ENCODE measurements around the gene DNAJC5. TPM values are rescaled to one million over a fixed set of nuclear protein-coding genes. Genes with fewer than 3 reads are reported as not detected.
A peak's percentile ranks its signal among the peaks of the same experiment; 100 is the strongest.

Gene DNAJC5
- total and polyA plus RNA-seq, 9 of the 15 experiments (the other 6 are each of a cell fraction or from before 2014, with no cell fraction given), result 0.95 to 42.8 (median 23.4) TPM

- TF ChIP-seq VEZF1 (CRISPR knock-in tag; IDR thresholded peaks at IDR 0.05), result 0 out of 2 replicates have a peak, but pooled peaks have one; percentile 28
- TF ChIP-seq ARID3B (CRISPR knock-in tag; IDR thresholded peaks at IDR 0.05; ENCODE audit: borderline replicate concordance), result no peak
- peak; percentile 28; the same call in 1 of the 2 replicates for TF ChIP-seq ZBTB7A (IDR thresholded peaks at IDR 0.05; ENCODE audit: borderline replicate concordance, control insufficient read depth, low read depth, low read length)
- TF ChIP-seq RFX7 (CRISPR knock-in tag; IDR thresholded peaks at IDR 0.05), result no peak
- TF ChIP-seq XRCC3 (IDR thresholded peaks at IDR 0.05), result no peak
These were observed 40.7 kb upstream of the DNAJC5 start (continued) for GRCh38 chr20:63854069-63854765.

GRCh38 chr20:63854766-63855362, 40.1 kb upstream of the DNAJC5 start:
- BruUV-seq (replicated peaks), result no TSS peak
- in situ Hi-C loops (cut with MboI), result no loop called here
- CTCF ChIA-PET (ENCODE audit: low intra/inter-chr PET ratio), result no interaction called here
- no peaks in the 10 kb centered on the region for H3K79me2 ChIP-seq (ENCODE audit: control insufficient read depth, insufficient read depth, low read length)
- no peak overlapping the region for H2AFZ ChIP-seq (ENCODE audit: low read depth, low read length)
- POLR2A ChIA-PET, result interaction anchor here (1.1 to 2.3 kb wide), 2 partner anchors 10 to 33 kb away, joined by 3 to 13 read pairs; partner anchors contain the start of gene TPD52L2
- H3K9me3 ChIP-seq (replicated peaks; ENCODE audit: control insufficient read depth, insufficient read depth, low read depth, low read length), result no peaks in the 10 kb centered on the region
- no peaks in the 10 kb centered on the region for H3K27me3 ChIP-seq (ENCODE audit: control insufficient read depth in 2 of 2, insufficient read depth in 2 of 2, low read length in 2 of 2)
- 45% methylated on average over 20 of the region's 26 CpGs for WGBS (ENCODE audit: insufficient coverage, low coverage, missing lambda C conversion rate)
- no peaks in the 10 kb centered on the region for H3K36me3 ChIP-seq (ENCODE audit: control insufficient read depth, insufficient read depth, low read length)
- H3K9me1 ChIP-seq (ENCODE audit: control insufficient read depth, insufficient read depth, low read length), result no peaks in the 10 kb centered on the region
- H3K4me2 ChIP-seq (ENCODE audit: insufficient read depth, low read length), result no peak overlapping the region
- peak overlapping the region in 1 of 2 experiments; percentile 83; a peak in 2 of 4 replicates for H3K9ac ChIP-seq (ENCODE audit: insufficient read depth in 1 of 2, low read depth in 2 of 2, low read length in 2 of 2)
- H3K4me3 ChIP-seq, result no peak overlapping the region
- peaks cover 20 to 60% of the 10 kb centered on the region in 2 experiments for H3K4me1 ChIP-seq (replicated peaks in 1 of 2; ENCODE audit: control insufficient read depth in 2 of 2, insufficient read depth in 2 of 2, low read length in 2 of 2)
- no peak for ATAC-seq
- intact Hi-C loops (cut with micrococcal nuclease), result no loop called here
- no peak for FAIRE-seq
- no peaks in the 10 kb centered on the region for H4K20me1 ChIP-seq (replicated peaks; ENCODE audit: control insufficient read depth, insufficient read depth, low read length)
- no peak for DNase-seq (ENCODE audit: extremely low read depth in 1 of 4, low spot score in 3 of 4)
- no peak overlapping the region for H3K27ac ChIP-seq (ENCODE audit: extremely low read depth, low read depth, low read length)
- TF ChIP-seq CEBPZ (IDR thresholded peaks at IDR 0.05; ENCODE audit: borderline replicate concordance, low read depth, low read length) (no peak), TFE3 (CRISPR knock-in tag; IDR thresholded peaks at IDR 0.05) (no peak), BRCA1 (IDR thresholded peaks at IDR 0.05) (no peak), BRCA1 (CRISPR knock-in tag; IDR thresholded peaks at IDR 0.05) (no peak), KAT2B (IDR thresholded peaks at IDR 0.05; ENCODE audit: low read depth, low read length) (no peak), TCF7L2 (IDR thresholded peaks at IDR 0.05; ENCODE audit: low read depth, low read length) (no peak)
